IMR-90 (cell line): ENCODE data around the gene USP12. TPM values are rescaled to one million over a fixed set of nuclear protein-coding genes. Genes with fewer than 3 reads are reported as not detected.

Experiments used
- ATAC-seq: fragments of 200-7000 bp; cut with Tn5 transposase; 2 replicates; pipeline ENCODE4 v1.9.1; 2020; ENCODE audit warnings: low read depth, mild to moderate bottlenecking, moderate library complexity
- BruUV-seq: library from RNA; stranded (reverse); fragments of 400-500 nt; replicated peaks from 2 replicates; lab custom pipeline; 2021; lab: Mats Ljungman, UMichigan
- CTCF ChIA-PET: fragments of 300-600 bp; formaldehyde crosslinking; extraction: SDS; loops from one replicate; lab custom pipeline; 2021; ENCODE audit warnings: antibody characterized with exemption; lab: Yijun Ruan, JAX
- POLR2A ChIA-PET: fragments of 300-600 bp; sonication (Branson Sonifier 250); formaldehyde crosslinking; loops from one replicate; lab custom pipeline; 2022; ENCODE audit warnings: antibody characterized with exemption; ENCODE audit not compliant: unreplicated experiment; lab: Charles Lee
- DNase-seq: peaks from one replicate; pipeline ENCODE4 v3.0.0; 2013
- H2AFZ ChIP-seq: replicated peaks from 2 replicates; pipeline ENCODE3; 2013; ENCODE audit warnings: low read length, mild to moderate bottlenecking; ENCODE audit not compliant: poor library complexity
- H2AK5ac ChIP-seq: 2 replicates; pipeline ENCODE4 v1.6.1; 2013; ENCODE audit warnings: low read depth, low read length, inconsistent platforms
- H2AK9ac ChIP-seq: replicated peaks from 2 replicates; pipeline ENCODE3; 2013; ENCODE audit warnings: mild to moderate bottlenecking, low read depth, low read length, moderate library complexity; ENCODE audit not compliant: poor library complexity
- H2BK120ac ChIP-seq: 2 replicates; pipeline ENCODE4 v1.6.1; 2013; ENCODE audit warnings: low read depth, low read length, inconsistent platforms
- H2BK15ac ChIP-seq: 3 replicates; pipeline ENCODE4 v1.6.1; 2013; ENCODE audit warnings: low read depth, low read length, inconsistent platforms
- H2BK20ac ChIP-seq: 2 replicates; pipeline ENCODE4 v1.6.1; 2013; ENCODE audit warnings: low read depth, mild to moderate bottlenecking, inconsistent platforms, low read length, moderate library complexity
- H2BK5ac ChIP-seq: 2 replicates; pipeline ENCODE4 v1.6.1; 2013; ENCODE audit warnings: mild to moderate bottlenecking, low read depth, low read length, inconsistent platforms; ENCODE audit not compliant: poor library complexity, severe bottlenecking
- H3K14ac ChIP-seq: replicated peaks from 2 replicates; pipeline ENCODE4 v1.6.1; 2013; ENCODE audit warnings: low read depth, low read length, inconsistent platforms
- H3K18ac ChIP-seq: 2 replicates; pipeline ENCODE4 v1.6.1; 2013; ENCODE audit warnings: low read depth, low read length, control low read depth
- H3K23ac ChIP-seq: 2 replicates; pipeline ENCODE4 v1.6.1; 2013; ENCODE audit warnings: low read depth, low read length, inconsistent platforms
- H3K27ac ChIP-seq: 2 replicates; pipeline ENCODE4 v1.5.1; 2013; ENCODE audit warnings: mild to moderate bottlenecking, control low read depth, low read length; ENCODE audit not compliant: insufficient read depth
- H3K27me3 ChIP-seq: 2 replicates; pipeline ENCODE4 v1.6.1; 2013; ENCODE audit warnings: low read length; ENCODE audit not compliant: control insufficient read depth, insufficient read depth
- H3K36me3 ChIP-seq: 2 replicates; pipeline ENCODE4 v1.6.1; 2013; ENCODE audit warnings: low read length, mixed read lengths; ENCODE audit not compliant: control insufficient read depth, insufficient read depth
- H3K4ac ChIP-seq: 2 replicates; pipeline ENCODE4 v1.6.1; 2013; ENCODE audit warnings: low read depth, low read length, inconsistent platforms
- H3K4me1 ChIP-seq: 2 replicates; pipeline ENCODE4 v1.6.1; 2013; ENCODE audit warnings: low read length, mixed read lengths; ENCODE audit not compliant: control insufficient read depth, insufficient read depth
- H3K4me2 ChIP-seq: 2 replicates; pipeline ENCODE4 v1.6.1; 2013; ENCODE audit warnings: low read depth, mild to moderate bottlenecking, control low read depth, low read length, moderate library complexity
- H3K4me3 ChIP-seq: 2 replicates; pipeline ENCODE4 v1.5.1; 2013; ENCODE audit warnings: low read depth, mild to moderate bottlenecking, control low read depth, low read length, moderate library complexity; ENCODE audit not compliant: insufficient read depth
- H3K56ac ChIP-seq: 2 replicates; pipeline ENCODE4 v1.6.1; 2013; ENCODE audit warnings: low read length, inconsistent platforms; ENCODE audit not compliant: insufficient read depth; ENCODE audit errors: extremely low read depth
- H3K79me1 ChIP-seq, 2 experiments: 2 replicates each; pipeline ENCODE4 v1.6.1; 2013; ENCODE audit warnings: low read length in 2 of 2, inconsistent platforms in 1 of 2, low read depth in 1 of 2
- H3K9ac ChIP-seq: 2 replicates; pipeline ENCODE4 v1.6.1; 2013; ENCODE audit warnings: low read depth, low read length, control low read depth
- H3K9me1 ChIP-seq: 2 replicates; pipeline ENCODE4 v1.6.1; 2013; ENCODE audit warnings: low read length, inconsistent platforms; ENCODE audit not compliant: insufficient read depth
- H3K9me3 ChIP-seq: 2 replicates; pipeline ENCODE4 v1.6.1; 2013; ENCODE audit warnings: low read length; ENCODE audit not compliant: control insufficient read depth, insufficient read depth
- H4K20me1 ChIP-seq: 2 replicates; pipeline ENCODE4 v1.6.1; 2013; ENCODE audit warnings: low read length, inconsistent platforms; ENCODE audit not compliant: insufficient read depth
- H4K5ac ChIP-seq: 2 replicates; pipeline ENCODE4 v1.6.1; 2013; ENCODE audit warnings: mild to moderate bottlenecking, low read depth, low read length, control low read depth
- H4K8ac ChIP-seq, 2 experiments: 2 replicates each; pipeline ENCODE4 v1.6.1; 2013; ENCODE audit warnings: low read depth in 2 of 2, low read length in 2 of 2, control low read depth in 1 of 2, inconsistent platforms in 1 of 2
- H4K91ac ChIP-seq: 2 replicates; pipeline ENCODE4 v1.6.1; 2013; ENCODE audit warnings: low read depth, low read length, inconsistent platforms; ENCODE audit not compliant: insufficient read depth
- BHLHE40 ChIP-seq: fragments of 150-350 bp; IDR thresholded peaks from 2 replicates; pipeline ENCODE4 v1.6.1; 2016; ENCODE audit warnings: mild to moderate bottlenecking, low read depth, low read length
- CEBPB ChIP-seq: IDR thresholded peaks from 2 replicates; pipeline ENCODE4 v1.6.1; 2012; ENCODE audit warnings: low read depth, low read length, improper control_type of control experiment
- CHD1 ChIP-seq: IDR thresholded peaks from 2 replicates; pipeline ENCODE4 v1.6.1; 2012; ENCODE audit warnings: low read depth, low read length, improper control_type of control experiment
- ELK1 ChIP-seq: fragments of 150-350 bp; IDR thresholded peaks from 2 replicates; pipeline ENCODE4 v1.6.1; 2016; ENCODE audit warnings: low read depth, mild to moderate bottlenecking, low read length, moderate library complexity, borderline replicate concordance
- FOS ChIP-seq: fragments of 150-350 bp; IDR thresholded peaks from 2 replicates; pipeline ENCODE4 v1.6.1; 2016; ENCODE audit warnings: low read depth, low read length
- MAFK ChIP-seq: IDR thresholded peaks from 2 replicates; pipeline ENCODE4 v1.6.1; 2012; ENCODE audit warnings: low read depth, low read length, improper control_type of control experiment
- MAZ ChIP-seq: IDR thresholded peaks from 2 replicates; pipeline ENCODE4 v1.6.1; 2012; ENCODE audit warnings: low read depth, mild to moderate bottlenecking, low read length, improper control_type of control experiment, moderate library complexity, borderline replicate concordance
- MXI1 ChIP-seq: IDR thresholded peaks from 2 replicates; pipeline ENCODE4 v1.6.1; 2012; ENCODE audit warnings: low read depth, mild to moderate bottlenecking, low read length, moderate library complexity, borderline replicate concordance
- NFE2L2 ChIP-seq: fragments of 150-350 bp; IDR thresholded peaks from 2 replicates; pipeline ENCODE4 v1.6.1; 2016; ENCODE audit warnings: low read depth, mild to moderate bottlenecking, low read length
- POLR2A ChIP-seq: IDR thresholded peaks from 2 replicates; pipeline ENCODE4 v1.6.1; 2012; ENCODE audit warnings: mild to moderate bottlenecking, low read depth, low read length
- RAD21 ChIP-seq: IDR thresholded peaks from 2 replicates; pipeline ENCODE4 v1.6.1; 2012; ENCODE audit warnings: low read length, improper control_type of control experiment
- RCOR1 ChIP-seq: IDR thresholded peaks from 2 replicates; pipeline ENCODE4 v1.6.1; 2012; ENCODE audit warnings: mild to moderate bottlenecking, low read length, improper control_type of control experiment; ENCODE audit not compliant: insufficient replicate concordance
- RFX5 ChIP-seq: IDR thresholded peaks from 2 replicates; pipeline ENCODE4 v1.8.0; 2012; ENCODE audit warnings: low read depth, mild to moderate bottlenecking, low read length, moderate library complexity
- SMC3 ChIP-seq: fragments of 150-350 bp; IDR thresholded peaks from 2 replicates; pipeline ENCODE4 v1.6.1; 2016; ENCODE audit warnings: low read depth, mild to moderate bottlenecking, antibody characterized with exemption, low read length, moderate library complexity
- WGBS, 2 experiments: methylation state at CpG; one replicate each; pipeline versions ENCODE4 v1.1.5 to v1.1.7; 2013; ENCODE audit warnings: missing lambda C conversion rate in 2 of 2; ENCODE audit not compliant: insufficient read length in 1 of 2; ENCODE audit errors: extremely low coverage in 2 of 2; 5-methylcytosine and 5-hydroxymethylcytosine counted together
- dilution Hi-C: fragments of 300-500 bp; cut with HindIII; formaldehyde crosslinking; loops from one replicate; pipeline ENCODE4 v1.14.3; 2018; ENCODE audit warnings: low sequenced_read_pairs; ENCODE audit not compliant: unreplicated experiment
- in situ Hi-C: fragments of 300-500 bp; cut with MboI; formaldehyde crosslinking; loops from 3 replicates; pipeline ENCODE4 v1.14.3; 2019; ENCODE audit warnings: low sequenced_read_pairs, inconsistent platforms, mixed read lengths
- intact Hi-C: fragments of 100-400 bp; cut with micrococcal nuclease; formaldehyde crosslinking; loops from 2 replicates; pipeline ENCODE4 v1.10.0; 2022
- polyA plus RNA-seq, 3 experiments: library from polyadenylated mRNA; depleted of rRNA; stranded (reverse); fragments of >200 nt; gene quantifications; 2 replicates each; pipeline ENCODE4 v1.2.3, GENCODE V29; 2012; ENCODE audit warnings: low replicate concordance in 1 of 3
- total RNA-seq: library from RNA; depleted of rRNA; stranded (reverse); fragments of >200 nt; gene quantifications from 2 replicates; pipeline ENCODE4 v1.2.3, GENCODE V29; 2012
- TF ChIP-seq, protein P1 (sequence below): fragments of 150-350 bp; IDR thresholded peaks from 2 replicates; pipeline ENCODE4 v1.6.1; 2017; ENCODE audit warnings: mild to moderate bottlenecking, antibody characterized with exemption, low read length, low read depth
- TF ChIP-seq, protein P2 (sequence below): conservative IDR thresholded peaks from 2 replicates; pipeline ENCODE4 v1.5.1; 2012; ENCODE audit warnings: mild to moderate bottlenecking, low read depth, low read length, improper control_type of control experiment

Gene USP12
- total and polyA plus RNA-seq, 2 of the 4 experiments (the other 2 are of a cell fraction): 11.8 to 16.5 TPM

DNA sequence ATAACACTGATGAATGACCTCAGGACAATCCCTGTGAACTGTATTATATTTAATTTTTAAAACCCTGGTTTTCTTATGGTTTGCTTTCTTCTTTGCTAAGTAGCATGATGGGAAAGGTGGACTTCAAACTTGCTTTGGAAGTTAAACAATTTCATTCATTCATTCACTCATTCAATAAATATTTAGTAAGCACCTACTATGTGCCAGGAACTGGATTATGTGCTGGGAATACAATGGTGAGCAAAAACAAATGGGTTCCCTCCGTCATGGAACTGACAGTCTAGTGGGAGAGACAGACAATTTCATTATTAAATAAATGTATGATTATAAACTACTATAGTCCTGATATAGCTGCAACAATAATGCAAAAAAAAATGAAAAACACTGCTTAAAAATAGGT, 70.3 kb downstream of the USP12 start:
- no peak overlapping the region for H2AK5ac ChIP-seq
- WGBS, 2 experiments: no CpG with 5 or more reads among the region's 1 CpG
- TF ChIP-seq NFE2L2: no peak
- no peak for TF ChIP-seq FOS
- TF ChIP-seq POLR2A: no peak
- TF ChIP-seq RFX5: no peak
- TF ChIP-seq, protein P1, sequence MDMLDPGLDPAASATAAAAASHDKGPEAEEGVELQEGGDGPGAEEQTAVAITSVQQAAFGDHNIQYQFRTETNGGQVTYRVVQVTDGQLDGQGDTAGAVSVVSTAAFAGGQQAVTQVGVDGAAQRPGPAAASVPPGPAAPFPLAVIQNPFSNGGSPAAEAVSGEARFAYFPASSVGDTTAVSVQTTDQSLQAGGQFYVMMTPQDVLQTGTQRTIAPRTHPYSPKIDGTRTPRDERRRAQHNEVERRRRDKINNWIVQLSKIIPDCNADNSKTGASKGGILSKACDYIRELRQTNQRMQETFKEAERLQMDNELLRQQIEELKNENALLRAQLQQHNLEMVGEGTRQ: no peak
- TF ChIP-seq BHLHE40: no peak
- TF ChIP-seq, protein P2, sequence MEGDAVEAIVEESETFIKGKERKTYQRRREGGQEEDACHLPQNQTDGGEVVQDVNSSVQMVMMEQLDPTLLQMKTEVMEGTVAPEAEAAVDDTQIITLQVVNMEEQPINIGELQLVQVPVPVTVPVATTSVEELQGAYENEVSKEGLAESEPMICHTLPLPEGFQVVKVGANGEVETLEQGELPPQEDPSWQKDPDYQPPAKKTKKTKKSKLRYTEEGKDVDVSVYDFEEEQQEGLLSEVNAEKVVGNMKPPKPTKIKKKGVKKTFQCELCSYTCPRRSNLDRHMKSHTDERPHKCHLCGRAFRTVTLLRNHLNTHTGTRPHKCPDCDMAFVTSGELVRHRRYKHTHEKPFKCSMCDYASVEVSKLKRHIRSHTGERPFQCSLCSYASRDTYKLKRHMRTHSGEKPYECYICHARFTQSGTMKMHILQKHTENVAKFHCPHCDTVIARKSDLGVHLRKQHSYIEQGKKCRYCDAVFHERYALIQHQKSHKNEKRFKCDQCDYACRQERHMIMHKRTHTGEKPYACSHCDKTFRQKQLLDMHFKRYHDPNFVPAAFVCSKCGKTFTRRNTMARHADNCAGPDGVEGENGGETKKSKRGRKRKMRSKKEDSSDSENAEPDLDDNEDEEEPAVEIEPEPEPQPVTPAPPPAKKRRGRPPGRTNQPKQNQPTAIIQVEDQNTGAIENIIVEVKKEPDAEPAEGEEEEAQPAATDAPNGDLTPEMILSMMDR: no peak
- no peak for TF ChIP-seq CEBPB
- TF ChIP-seq RAD21: no peak
- TF ChIP-seq RCOR1: no peak
- TF ChIP-seq SMC3: no peak
- TF ChIP-seq MXI1: no peak
- TF ChIP-seq ELK1: no peak
- no peak for TF ChIP-seq MAFK
- no peak for TF ChIP-seq MAZ
- no peak for TF ChIP-seq CHD1
- H3K23ac ChIP-seq: no peak overlapping the region
- H2AFZ ChIP-seq: no peak overlapping the region
- H3K56ac ChIP-seq: no peak overlapping the region
- H3K4me2 ChIP-seq: no peak overlapping the region
- H4K91ac ChIP-seq: no peak overlapping the region
- H4K20me1 ChIP-seq: no peaks in the 10 kb centered on the region
- H2BK15ac ChIP-seq: no peak overlapping the region
- no peak overlapping the region for H3K4me3 ChIP-seq
- H3K4me1 ChIP-seq: peaks cover 5% of the 10 kb centered on the region
- H3K9ac ChIP-seq: no peak overlapping the region
- no peak overlapping the region for H3K4ac ChIP-seq
- H4K8ac ChIP-seq: no peak overlapping the region
- intact Hi-C loops (no loop called here), dilution Hi-C loops (no loop called here), in situ Hi-C loops (no loop called here)
- no peak overlapping the region for H3K14ac ChIP-seq
- H3K9me3 ChIP-seq: no peaks in the 10 kb centered on the region
- H3K79me1 ChIP-seq: peaks cover 48 to 52% of the 10 kb centered on the region in 2 experiments
- H2BK20ac ChIP-seq: no peak overlapping the region
- no peak overlapping the region for H2BK120ac ChIP-seq
- no peaks in the 10 kb centered on the region for H3K27me3 ChIP-seq
- CTCF ChIA-PET: no interaction called here
- POLR2A ChIA-PET: no interaction called here
- H3K9me1 ChIP-seq: peaks cover 6% of the 10 kb centered on the region; the same call in 1 of the 2 replicates
- DNase-seq: no peak
- H3K27ac ChIP-seq: no peak overlapping the region
- no peak overlapping the region for H2BK5ac ChIP-seq
- H3K18ac ChIP-seq: no peak overlapping the region
- peaks cover 13% of the 10 kb centered on the region for H3K36me3 ChIP-seq
- no peak for ATAC-seq
- BruUV-seq: no TSS peak
- no peak overlapping the region for H2AK9ac ChIP-seq
- no peak overlapping the region for H4K5ac ChIP-seq
